SK-N-SH treated with all-trans-retinoic acid at 6 μM for 48 hours (cell line): ENCODE data around the gene SERPING1.
A peak's percentile ranks its signal among the peaks of the same experiment; 100 is the strongest.

Source experiments
- ATAC-seq: fragments of 200-7000 bp; cut with Tn5 transposase; 3 replicates; pipeline ENCODE4 v1.9.1; 2020; ENCODE audit warnings: mild to moderate bottlenecking, moderate library complexity
- BACH2 ChIP-seq: fragments of 250-450 bp; sonication (Bioruptor Pico); IDR thresholded peaks from 2 replicates; pipeline ENCODE4 v1.9.0; 2021; ENCODE audit warnings: mild to moderate bottlenecking, borderline replicate concordance
- CREB5 ChIP-seq: fragments of 250-450 bp; sonication (Bioruptor Pico); IDR thresholded peaks from 2 replicates; pipeline ENCODE4 v1.5.1; 2020; ENCODE audit warnings: low read depth, mild to moderate bottlenecking, moderate library complexity
- CSDC2 ChIP-seq: fragments of 250-450 bp; sonication (Bioruptor Pico); IDR thresholded peaks from 2 replicates; pipeline ENCODE4 v1.5.0; 2020; ENCODE audit warnings: mild to moderate bottlenecking, moderate library complexity
- CSRNP3 ChIP-seq: fragments of 250-450 bp; sonication (Bioruptor Pico); IDR thresholded peaks from 2 replicates; pipeline ENCODE4 v1.5.1; 2021; ENCODE audit warnings: mild to moderate bottlenecking, moderate library complexity
- ISL1 ChIP-seq: fragments of 250-450 bp; sonication (Bioruptor Pico); IDR thresholded peaks from 2 replicates; pipeline ENCODE4 v2.1.2; 2022; ENCODE audit warnings: mild to moderate bottlenecking, moderate library complexity
- OSR1 ChIP-seq: fragments of 250-450 bp; sonication (Bioruptor Pico); IDR thresholded peaks from 2 replicates; pipeline ENCODE4 v1.8.0; 2022; ENCODE audit warnings: moderate library complexity, mild to moderate bottlenecking, inconsistent platforms
- PPARA ChIP-seq: fragments of 250-450 bp; sonication (Bioruptor Pico); IDR thresholded peaks from 2 replicates; pipeline ENCODE4 v1.5.0; 2020; ENCODE audit warnings: mild to moderate bottlenecking, borderline replicate concordance
- RARB ChIP-seq: fragments of 250-450 bp; sonication (Bioruptor Pico); IDR thresholded peaks from 2 replicates; pipeline ENCODE4 v1.8.0; 2021; ENCODE audit warnings: mild to moderate bottlenecking, moderate library complexity
- SNAI2 ChIP-seq: fragments of 250-450 bp; sonication (Bioruptor Pico); IDR thresholded peaks from 2 replicates; pipeline ENCODE4 v1.5.0; 2020; ENCODE audit warnings: mild to moderate bottlenecking, moderate library complexity
- TSHZ2 ChIP-seq: fragments of 250-450 bp; sonication (Bioruptor Pico); IDR thresholded peaks from 2 replicates; pipeline ENCODE4 v1.5.0; 2020; ENCODE audit warnings: mild to moderate bottlenecking, moderate library complexity
- ZFP30 ChIP-seq: fragments of 450-650 bp; formaldehyde crosslinking; IDR thresholded peaks from 2 replicates; pipeline ENCODE4 v1.5.0; 2022; ENCODE audit warnings: mild to moderate bottlenecking, moderate library complexity
- ZNF70 ChIP-seq: fragments of 450-650 bp; formaldehyde crosslinking; IDR thresholded peaks from 2 replicates; pipeline ENCODE4 v1.5.0; 2020; ENCODE audit warnings: mild to moderate bottlenecking, moderate library complexity
- ZNF8 ChIP-seq: fragments of 450-650 bp; formaldehyde crosslinking; IDR thresholded peaks from 2 replicates; pipeline ENCODE4 v1.5.0; 2020; ENCODE audit warnings: mild to moderate bottlenecking, moderate library complexity
- TF ChIP-seq, protein P1 (sequence below): fragments of 250-450 bp; sonication (Bioruptor Pico); IDR thresholded peaks from 2 replicates; pipeline ENCODE4 v1.8.0; 2020; ENCODE audit warnings: mild to moderate bottlenecking, moderate library complexity, borderline replicate concordance

SERPING1 gene

GRCh38 chr11:57638005-57638781, 40.7 kb downstream of the SERPING1 start (continued):
- TF ChIP-seq, protein P1, sequence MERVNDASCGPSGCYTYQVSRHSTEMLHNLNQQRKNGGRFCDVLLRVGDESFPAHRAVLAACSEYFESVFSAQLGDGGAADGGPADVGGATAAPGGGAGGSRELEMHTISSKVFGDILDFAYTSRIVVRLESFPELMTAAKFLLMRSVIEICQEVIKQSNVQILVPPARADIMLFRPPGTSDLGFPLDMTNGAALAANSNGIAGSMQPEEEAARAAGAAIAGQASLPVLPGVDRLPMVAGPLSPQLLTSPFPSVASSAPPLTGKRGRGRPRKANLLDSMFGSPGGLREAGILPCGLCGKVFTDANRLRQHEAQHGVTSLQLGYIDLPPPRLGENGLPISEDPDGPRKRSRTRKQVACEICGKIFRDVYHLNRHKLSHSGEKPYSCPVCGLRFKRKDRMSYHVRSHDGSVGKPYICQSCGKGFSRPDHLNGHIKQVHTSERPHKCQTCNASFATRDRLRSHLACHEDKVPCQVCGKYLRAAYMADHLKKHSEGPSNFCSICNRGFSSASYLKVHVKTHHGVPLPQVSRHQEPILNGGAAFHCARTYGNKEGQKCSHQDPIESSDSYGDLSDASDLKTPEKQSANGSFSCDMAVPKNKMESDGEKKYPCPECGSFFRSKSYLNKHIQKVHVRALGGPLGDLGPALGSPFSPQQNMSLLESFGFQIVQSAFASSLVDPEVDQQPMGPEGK (CRISPR knock-in tag), result no peak
- TF ChIP-seq, all 23 proteins: peak for 0

DNA sequence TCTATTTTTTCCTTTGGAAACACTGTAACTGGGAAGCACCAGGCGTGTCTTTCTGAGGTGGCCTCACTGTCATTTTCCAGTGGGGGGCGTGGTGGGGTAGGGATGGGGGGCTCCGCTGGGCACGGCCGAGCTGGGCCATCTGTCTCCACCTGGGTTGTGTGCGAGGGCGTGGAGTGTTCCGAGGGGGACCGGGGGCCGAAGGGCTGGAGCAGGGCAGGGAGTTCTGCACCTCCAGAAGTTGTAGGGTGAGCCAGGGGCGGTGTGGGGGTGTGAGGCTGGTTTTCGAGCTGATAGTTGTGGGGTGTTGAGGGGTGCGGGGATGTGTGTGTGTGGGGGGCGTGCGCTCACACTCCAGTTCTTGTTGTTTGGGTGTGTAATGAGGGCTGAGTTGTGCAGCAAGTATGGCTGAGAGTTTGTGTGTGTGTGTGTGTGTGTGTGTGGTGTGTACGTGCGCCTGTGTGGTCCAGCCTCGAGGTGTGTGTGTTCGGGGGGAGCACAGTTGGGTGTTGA, 41.4 kb downstream of the SERPING1 start:
- peak; percentile 6; the same call in 2 of the 3 replicates for ATAC-seq
- TF ChIP-seq CREB5 (no peak), PPARA (CRISPR knock-in tag) (no peak), ZNF8 (no peak), BACH2 (no peak), RARB (CRISPR knock-in tag) (no peak), OSR1 (CRISPR knock-in tag) (no peak), CSDC2 (CRISPR knock-in tag) (no peak), ZNF70 (CRISPR knock-in tag) (no peak), CSRNP3 (no peak), ISL1 (CRISPR knock-in tag) (no peak), TSHZ2 (CRISPR knock-in tag) (no peak), SNAI2 (CRISPR knock-in tag) (no peak), ZFP30 (CRISPR knock-in tag) (no peak)
- TF ChIP-seq, protein P1 (CRISPR knock-in tag), result no peak

GRCh38 chr11:57639321-57640067, 42.0 kb downstream of the SERPING1 start:
- peak; percentile 8; the same call in 2 of the 3 replicates for ATAC-seq
- TF ChIP-seq, protein P1 (CRISPR knock-in tag), result no peak
- TF ChIP-seq ISL1 (CRISPR knock-in tag) (no peak), TSHZ2 (CRISPR knock-in tag) (no peak), CSRNP3 (no peak)
